Activated CD4-positive, alpha-beta T cell treated with anti-CD3 and anti-CD28 coated beads for 4 hours (primary cell): ENCODE measurements around the gene USP8.

Experiments
- DNase-seq, 2 donors: peaks; one replicate each; pipeline ENCODE4 v3.0.0-alpha.2; 2020

USP8 gene

GRCh38 chr15:50546566-50546965 lies 122.4 kb downstream of the USP8 start, which contains the start of gene USP50:
USP50 (minus strand) TSS chr15:50546666; CDS start chr15:50546525, 141 bp downstream.
- no peak for DNase-seq

GRCh38 chr15:50549326-50549725 lies 125.1 kb downstream of the USP8 start:
- no peak for DNase-seq

- no peak for DNase-seq
These were observed 128.0 kb downstream of the USP8 start for GRCh38 chr15:50552238-50552637.

GRCh38 chr15:50556642-50557371 lies 132.6 kb downstream of the USP8 start:
- no peak for DNase-seq

GRCh38 chr15:50558012-50558411 lies 133.8 kb downstream of the USP8 start:
- no peak for DNase-seq

- no peak for DNase-seq
These were observed 138.8 kb downstream of the USP8 start for GRCh38 chr15:50562735-50563640.

GRCh38 chr15:50563756-50564155 lies 139.6 kb downstream of the USP8 start:
- no peak for DNase-seq
